Neural progenitor cell (in vitro differentiated cells): ENCODE measurements around the gene SPAG16. TPM values are rescaled to one million over a fixed set of nuclear protein-coding genes. Genes with fewer than 3 reads are reported as not detected.

Experiments used
- DNase-seq: peaks from one replicate; pipeline ENCODE4 v3.0.0-alpha.2; 2016; ENCODE audit warnings: low spot score
- H2AFZ ChIP-seq: fragments of 200-600 bp; sonication (generic); replicated peaks from 2 replicates; pipeline ENCODE4 v1.6.1; 2016; ENCODE audit warnings: antibody characterized with exemption
- H3F3A ChIP-seq: fragments of 200-600 bp; sonication (generic); 2 replicates; pipeline ENCODE4 v1.6.1; 2016; ENCODE audit warnings: antibody characterized with exemption, low read depth
- H3K27ac ChIP-seq: fragments of 200-600 bp; sonication (generic); 2 replicates; pipeline ENCODE4 v1.5.1; 2016; ENCODE audit warnings: mild to moderate bottlenecking
- H3K27me3 ChIP-seq: fragments of 200-600 bp; sonication (generic); 2 replicates; pipeline ENCODE4 v1.6.1; 2016; ENCODE audit warnings: mild to moderate bottlenecking, moderate library complexity
- H3K36me3 ChIP-seq: fragments of 200-600 bp; sonication (generic); 2 replicates; pipeline ENCODE4 v1.5.1; 2016
- H3K4me1 ChIP-seq: fragments of 200-600 bp; sonication (generic); 2 replicates; pipeline ENCODE4 v1.6.1; 2016; ENCODE audit warnings: mixed run types
- H3K4me2 ChIP-seq: fragments of 200-600 bp; sonication (generic); 2 replicates; pipeline ENCODE4 v1.6.1; 2016
- H3K4me3 ChIP-seq: fragments of 200-600 bp; sonication (generic); 2 replicates; pipeline ENCODE4 v1.5.1; 2016
- H3K79me2 ChIP-seq: fragments of 200-600 bp; sonication (generic); 2 replicates; pipeline ENCODE4 v1.6.1; 2016; ENCODE audit warnings: low read depth
- H3K9ac ChIP-seq: fragments of 200-600 bp; sonication (generic); 2 replicates; pipeline ENCODE4 v1.6.1; 2016
- H3K9me3 ChIP-seq: fragments of 200-600 bp; sonication (generic); 2 replicates; pipeline ENCODE4 v1.5.1; 2016; ENCODE audit warnings: low read depth
- H4K20me1 ChIP-seq: fragments of 200-600 bp; sonication (generic); 2 replicates; pipeline ENCODE4 v1.6.1; 2016; ENCODE audit warnings: low read depth
- H3K27ac Mint-ChIP-seq: 3 replicates; pipeline ENCODE4 v1.8.0; 2021; ENCODE audit warnings: mixed read lengths
- H3K27me3 Mint-ChIP-seq: 2 replicates; pipeline ENCODE4 v1.8.0; 2022; ENCODE audit warnings: low read depth, mild to moderate bottlenecking, inconsistent platforms, moderate library complexity, mixed read lengths; ENCODE audit not compliant: insufficient read depth
- H3K36me3 Mint-ChIP-seq: 3 replicates; pipeline ENCODE4 v1.8.0; 2021; ENCODE audit warnings: mixed read lengths
- H3K4me1 Mint-ChIP-seq: 3 replicates; pipeline ENCODE4 v1.8.0; 2021; ENCODE audit warnings: mixed read lengths
- H3K4me3 Mint-ChIP-seq: 3 replicates; pipeline ENCODE4 v1.8.0; 2021; ENCODE audit warnings: mild to moderate bottlenecking, moderate library complexity, mixed read lengths
- H3K9me3 Mint-ChIP-seq: 3 replicates; pipeline ENCODE4 v1.8.0; 2020; ENCODE audit warnings: mixed read lengths
- CTCF ChIP-seq: fragments of 200-600 bp; sonication (generic); IDR thresholded peaks from 2 replicates; pipeline ENCODE4 v1.5.1; 2017; ENCODE audit warnings: antibody characterized with exemption, mild to moderate bottlenecking
- EZH2 ChIP-seq: fragments of 200-600 bp; sonication (generic); IDR thresholded peaks from 2 replicates; pipeline ENCODE4 v1.6.1; 2017; ENCODE audit warnings: antibody characterized with exemption, mild to moderate bottlenecking, moderate library complexity
- EZH2phosphoT487 ChIP-seq: fragments of 200-600 bp; sonication (generic); IDR thresholded peaks from 2 replicates; pipeline ENCODE4 v1.6.1; 2017; ENCODE audit warnings: antibody characterized with exemption
- total RNA-seq: library from RNA; depleted of rRNA; stranded (reverse); fragments of >200 nt; gene quantifications from 2 replicates; pipeline ENCODE4 v1.2.3, GENCODE V29; 2015; ENCODE audit warnings: low replicate concordance

SPAG16 gene
- total RNA-seq, 1 donor from 2014 or later, result 70.3 TPM

- no peaks in the 10 kb centered on the region for H3F3A ChIP-seq
- H3K36me3 Mint-ChIP-seq, result peaks cover 50% of the 10 kb centered on the region
- H3K27ac Mint-ChIP-seq, result no peak overlapping the region
- H3K4me1 ChIP-seq, result no peaks in the 10 kb centered on the region
- no peak overlapping the region for H3K4me3 ChIP-seq
- H3K27me3 Mint-ChIP-seq, result no peaks in the 10 kb centered on the region
- TF ChIP-seq CTCF (no peak), EZH2phosphoT487 (no peak), EZH2 (no peak)
- no peak overlapping the region for H3K27ac ChIP-seq
- no peak overlapping the region for H3K4me3 Mint-ChIP-seq
- no peaks in the 10 kb centered on the region for H4K20me1 ChIP-seq
- H2AFZ ChIP-seq, result no peak overlapping the region
- no peak overlapping the region for H3K4me2 ChIP-seq
- H3K36me3 ChIP-seq, result peaks cover 24% of the 10 kb centered on the region
- H3K9ac ChIP-seq, result no peak overlapping the region
- H3K79me2 ChIP-seq, result peaks cover 4% of the 10 kb centered on the region
- H3K9me3 Mint-ChIP-seq, result peaks cover 29% of the 10 kb centered on the region
- H3K27me3 ChIP-seq, result no peaks in the 10 kb centered on the region
- H3K9me3 ChIP-seq, result peaks cover 13% of the 10 kb centered on the region
- H3K4me1 Mint-ChIP-seq, result no peaks in the 10 kb centered on the region
- no peak for DNase-seq
These were observed 22.2 kb downstream of the SPAG16 start for GRCh38 chr2:213306316-213306942.

GRCh38 chr2:213315168-213315876, 31.1 kb downstream of the SPAG16 start:
- no peak overlapping the region for H3K4me3 Mint-ChIP-seq
- peaks cover 12% of the 10 kb centered on the region for H3K36me3 Mint-ChIP-seq
- Histone ChIP-seq H3K9ac (no peak overlapping the region), H3K27me3 (no peaks in the 10 kb centered on the region), H3K4me2 (no peak overlapping the region), H4K20me1 (no peaks in the 10 kb centered on the region), H3K79me2 (no peaks in the 10 kb centered on the region), H3F3A (no peaks in the 10 kb centered on the region), H3K4me3 (no peak overlapping the region), H3K27ac (no peak overlapping the region), H2AFZ (no peak overlapping the region), H3K36me3 (peaks cover 12% of the 10 kb centered on the region), H3K4me1 (no peaks in the 10 kb centered on the region), H3K9me3 (no peaks in the 10 kb centered on the region)
- no peaks in the 10 kb centered on the region for H3K27me3 Mint-ChIP-seq
- TF ChIP-seq EZH2phosphoT487, result no peak
- TF ChIP-seq EZH2, result no peak
- no peak for TF ChIP-seq CTCF
- no peaks in the 10 kb centered on the region for H3K9me3 Mint-ChIP-seq
- no peak overlapping the region for H3K27ac Mint-ChIP-seq
- no peaks in the 10 kb centered on the region for H3K4me1 Mint-ChIP-seq
- DNase-seq, result no peak

- Histone ChIP-seq H2AFZ (no peak overlapping the region), H3K4me2 (no peak overlapping the region), H4K20me1 (no peaks in the 10 kb centered on the region), H3K9me3 (no peaks in the 10 kb centered on the region), H3K9ac (no peak overlapping the region), H3K4me1 (no peaks in the 10 kb centered on the region), H3K27ac (no peak overlapping the region), H3K36me3 (peaks cover 12% of the 10 kb centered on the region), H3K4me3 (no peak overlapping the region), H3F3A (no peaks in the 10 kb centered on the region), H3K27me3 (no peaks in the 10 kb centered on the region), H3K79me2 (no peaks in the 10 kb centered on the region)
- no peaks in the 10 kb centered on the region for H3K27me3 Mint-ChIP-seq
- no peak overlapping the region for H3K4me3 Mint-ChIP-seq
- H3K4me1 Mint-ChIP-seq, result no peaks in the 10 kb centered on the region
- TF ChIP-seq EZH2 (no peak), CTCF (no peak), EZH2phosphoT487 (no peak)
- H3K36me3 Mint-ChIP-seq, result peaks cover 14% of the 10 kb centered on the region
- H3K9me3 Mint-ChIP-seq, result no peaks in the 10 kb centered on the region
- peak overlapping the region; percentile 7 for H3K27ac Mint-ChIP-seq
- DNase-seq, result no peak
These were observed 31.9 kb downstream of the SPAG16 start for GRCh38 chr2:213316001-213316735.
